Epithelial cell of proximal tubule (primary cell): Measurements from ENCODE around the gene TIMM17A. TPM values are rescaled to one million over a fixed set of nuclear protein-coding genes. Genes with fewer than 3 reads are reported as not detected.

Source experiments
- DNase-seq: peaks from one replicate; pipeline ENCODE4 v3.0.0-alpha.2; 2011; ENCODE audit warnings: low read depth
- H3K4me3 ChIP-seq: 2 replicates; pipeline ENCODE4 v1.5.1; 2011; ENCODE audit warnings: low read depth, mild to moderate bottlenecking, low read length
- CTCF ChIP-seq: conservative IDR thresholded peaks from 2 replicates; pipeline ENCODE4 v1.5.1; 2012; ENCODE audit warnings: low read depth, mild to moderate bottlenecking, low read length
- total RNA-seq: library from RNA; depleted of rRNA; stranded (reverse); fragments of >200 nt; gene quantifications from 2 replicates; pipeline ENCODE4 v1.2.3, GENCODE V29; 2015

Gene TIMM17A
- total RNA-seq, 1 donor from 2014 or later, result 59.6 TPM

- no peak for DNase-seq
- no peak for TF ChIP-seq CTCF
Measured at GRCh38 chr1:201928266-201928665, 27.0 kb upstream of the TIMM17A start.

DNA sequence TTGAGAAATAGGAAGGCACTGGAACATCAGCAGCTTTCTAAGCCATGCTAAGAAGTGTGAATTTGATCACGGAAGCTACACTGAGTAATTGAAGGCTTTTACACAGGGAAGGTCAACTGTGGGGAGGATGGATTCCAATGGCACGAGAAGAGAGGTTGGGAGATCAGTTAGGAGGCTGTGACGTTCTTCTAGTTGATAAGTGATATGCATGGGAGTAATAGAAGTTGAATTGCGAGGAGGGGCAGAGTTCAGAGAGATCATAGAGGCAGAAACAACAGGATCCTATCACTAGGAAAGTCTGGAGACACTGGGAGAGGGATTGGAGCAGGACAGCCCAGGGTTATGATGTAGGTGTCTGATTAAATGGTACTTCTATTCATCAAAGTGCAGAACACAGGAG lies 25.2 kb upstream of the TIMM17A start:
- H3K4me3 ChIP-seq, result no peak overlapping the region
- no peak for DNase-seq
- TF ChIP-seq CTCF, result no peak

More at GRCh38 chr1:201928266-201928665, 27.0 kb upstream of the TIMM17A start:
- no peak overlapping the region for H3K4me3 ChIP-seq

- no peak overlapping the region for H3K4me3 ChIP-seq
- no peak for DNase-seq
- TF ChIP-seq CTCF, result no peak
Measured at GRCh38 chr1:201930803-201931202, 24.5 kb upstream of the TIMM17A start.

DNA sequence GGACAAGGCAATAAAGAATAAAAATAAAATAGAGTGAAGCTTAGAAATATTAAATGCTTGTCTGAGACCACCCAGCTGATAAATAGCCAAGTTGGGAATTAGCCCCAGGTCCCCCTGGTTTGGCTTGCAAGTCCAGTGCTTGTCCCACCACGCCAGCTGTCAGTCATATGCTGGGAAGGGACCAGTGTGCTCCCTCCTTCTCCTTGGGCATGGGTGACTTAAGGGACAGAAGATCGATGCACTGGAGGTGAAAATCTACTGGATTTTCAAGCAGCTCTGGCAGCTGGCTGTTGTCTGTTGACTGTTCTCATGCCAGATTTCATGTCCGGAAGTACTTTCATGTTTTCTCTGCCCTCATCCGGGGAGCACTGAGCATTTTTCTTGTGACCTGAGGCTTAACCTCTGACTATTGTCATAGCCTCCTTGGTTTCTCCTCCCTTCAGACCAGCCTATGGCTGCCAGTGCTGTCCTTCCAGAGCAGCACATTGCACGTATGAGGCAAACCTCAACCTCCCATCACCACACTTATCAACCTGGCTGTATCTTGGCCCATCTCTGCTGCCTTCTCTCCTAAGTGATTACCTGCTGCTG lies 21.4 kb upstream of the TIMM17A start:
- TF ChIP-seq CTCF, result no peak
- DNase-seq, result no peak
- no peak overlapping the region for H3K4me3 ChIP-seq

DNA sequence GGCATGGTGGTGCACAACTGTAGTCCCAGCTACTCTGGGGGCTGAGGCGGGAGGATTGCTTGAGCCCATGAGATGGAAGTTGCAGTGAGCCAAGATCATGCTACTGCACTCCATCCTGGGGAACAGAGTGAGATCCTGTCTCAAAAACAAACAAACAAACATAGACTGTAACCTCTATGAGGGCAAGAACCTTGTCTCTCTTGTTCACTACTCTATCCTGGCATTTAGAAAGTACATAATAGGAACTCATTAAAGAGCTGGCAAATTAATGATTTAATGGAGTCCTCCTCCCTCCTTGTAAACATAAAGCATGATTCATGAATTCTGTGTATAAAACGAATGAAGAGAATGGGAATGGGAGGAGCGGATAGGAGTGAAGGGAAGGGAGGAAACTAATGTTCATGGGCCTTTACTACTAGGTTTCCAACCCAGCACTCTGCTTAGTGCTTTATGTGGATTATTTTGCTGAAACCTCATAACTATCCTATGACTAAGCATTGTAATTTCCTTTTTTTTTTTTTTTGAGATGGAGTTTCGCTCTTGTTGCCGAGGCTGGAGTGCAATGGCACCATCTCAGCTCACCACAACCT lies 17.6 kb upstream of the TIMM17A start:
- DNase-seq, result no peak
- no peak overlapping the region for H3K4me3 ChIP-seq

GRCh38 chr1:201938440-201939035 lies 16.8 kb upstream of the TIMM17A start:
- TF ChIP-seq CTCF, result no peak
- H3K4me3 ChIP-seq, result no peak overlapping the region

More for the DNA sequence above, 17.6 kb upstream of the TIMM17A start:
- no peak for TF ChIP-seq CTCF

More at GRCh38 chr1:201938440-201939035, 16.8 kb upstream of the TIMM17A start:
- no peak for DNase-seq
